Heart left ventricle (tissue), 13 donors: Measurements from ENCODE around the gene ACSL6.

ENCODE experiments used
- POLR2A ChIP-seq, 2 donors: fragments of 450-650 bp; IDR thresholded peaks; one replicate each; pipeline ENCODE4 v1.6.1; 2017; ENCODE audit warnings: antibody characterized with exemption in 2 of 2, mild to moderate bottlenecking in 2 of 2, moderate library complexity in 2 of 2
- TF ChIP-seq, protein P1 (sequence below), 12 donors: fragments of 200-600 bp; sonication (generic) in 4 of 12; IDR thresholded peaks; one replicate each; pipeline versions ENCODE4 v1.5.0 to v1.8.0; 2018 to 2022; ENCODE audit warnings: antibody characterized with exemption in 12 of 12, mild to moderate bottlenecking in 5 of 12
- donor health status: ischemic (EF 13 %, LVEDD 7.1; RV severe dilation, severe dysfunction).
- donor health status: DM: no; HTN: yes; CAD: no.
- donor health status: DM: no; HTN: no; CAD: no.
- donor health status: ischemic (EF 25% LVEDD 6.9; RV normal size, moderate dysfunction).
- donor health status: ischemic (EF 25% LVEDD 5.7; RV mildly dilated, moderate dysfunction).
- donor health status: ischemic (EF 35%, LVEDD 5.7; RV mildly dilated, moderate dysfunction).
- donor health status: nonischemic (EF 11% LVEDD 7.7; RV severe dilation, severe dysfunction).
- donor health status: DM: yes; HTN: yes; CAD: no.
- donor health status: PGD.
- donor health status: ischemic (EF 29% LVEDD 5.4; RV normal size, mild dysfunction).
- donor health status: nonischemic (EF 23%, LVEDD 6.1; RV moderate dilation, normal function).

DNA sequence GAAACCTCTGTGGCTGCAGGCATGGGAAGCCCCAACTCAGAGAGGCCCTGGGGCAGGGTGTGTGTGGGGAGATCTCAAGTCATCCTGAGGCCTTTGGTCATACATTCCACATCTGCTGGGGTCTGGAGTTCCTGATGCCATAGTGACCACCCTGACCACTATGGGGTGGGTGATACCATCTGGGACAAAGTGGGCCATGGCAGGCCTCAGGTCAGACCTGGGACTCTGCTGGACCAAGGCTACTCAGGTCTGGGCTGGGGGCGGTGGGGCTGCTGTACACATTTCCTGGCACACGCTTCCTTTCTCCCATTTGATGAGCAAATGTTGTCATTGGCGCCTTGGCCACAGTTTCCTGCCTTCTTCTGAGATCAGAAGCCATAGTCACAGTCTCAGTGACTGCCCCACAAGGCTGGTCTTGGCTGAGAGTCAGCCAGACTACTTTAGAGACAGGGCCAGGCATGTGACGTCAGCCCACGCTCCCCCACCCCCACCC is 15.1 kb upstream of the ACSL6 start:
- TF ChIP-seq, protein P1, sequence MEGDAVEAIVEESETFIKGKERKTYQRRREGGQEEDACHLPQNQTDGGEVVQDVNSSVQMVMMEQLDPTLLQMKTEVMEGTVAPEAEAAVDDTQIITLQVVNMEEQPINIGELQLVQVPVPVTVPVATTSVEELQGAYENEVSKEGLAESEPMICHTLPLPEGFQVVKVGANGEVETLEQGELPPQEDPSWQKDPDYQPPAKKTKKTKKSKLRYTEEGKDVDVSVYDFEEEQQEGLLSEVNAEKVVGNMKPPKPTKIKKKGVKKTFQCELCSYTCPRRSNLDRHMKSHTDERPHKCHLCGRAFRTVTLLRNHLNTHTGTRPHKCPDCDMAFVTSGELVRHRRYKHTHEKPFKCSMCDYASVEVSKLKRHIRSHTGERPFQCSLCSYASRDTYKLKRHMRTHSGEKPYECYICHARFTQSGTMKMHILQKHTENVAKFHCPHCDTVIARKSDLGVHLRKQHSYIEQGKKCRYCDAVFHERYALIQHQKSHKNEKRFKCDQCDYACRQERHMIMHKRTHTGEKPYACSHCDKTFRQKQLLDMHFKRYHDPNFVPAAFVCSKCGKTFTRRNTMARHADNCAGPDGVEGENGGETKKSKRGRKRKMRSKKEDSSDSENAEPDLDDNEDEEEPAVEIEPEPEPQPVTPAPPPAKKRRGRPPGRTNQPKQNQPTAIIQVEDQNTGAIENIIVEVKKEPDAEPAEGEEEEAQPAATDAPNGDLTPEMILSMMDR (IDR thresholded peaks at IDR 0.05), result no peak
- TF ChIP-seq POLR2A (IDR thresholded peaks at IDR 0.05), result no peak
